GM19452 (cell line): Measurements from ENCODE around the gene OSER1.
"Not testable (repeated sequence)": the region's sequence is repeated elsewhere in the genome, so short reads cannot be mapped to it uniquely, and the experiment has no call there.

Source experiments
- ATAC-seq: cut with Tn5 transposase; IDR thresholded peaks from one replicate; pipeline ENCODE4 v1.9.1; 2021; ENCODE audit not compliant: unreplicated experiment

The OSER1 gene

DNA sequence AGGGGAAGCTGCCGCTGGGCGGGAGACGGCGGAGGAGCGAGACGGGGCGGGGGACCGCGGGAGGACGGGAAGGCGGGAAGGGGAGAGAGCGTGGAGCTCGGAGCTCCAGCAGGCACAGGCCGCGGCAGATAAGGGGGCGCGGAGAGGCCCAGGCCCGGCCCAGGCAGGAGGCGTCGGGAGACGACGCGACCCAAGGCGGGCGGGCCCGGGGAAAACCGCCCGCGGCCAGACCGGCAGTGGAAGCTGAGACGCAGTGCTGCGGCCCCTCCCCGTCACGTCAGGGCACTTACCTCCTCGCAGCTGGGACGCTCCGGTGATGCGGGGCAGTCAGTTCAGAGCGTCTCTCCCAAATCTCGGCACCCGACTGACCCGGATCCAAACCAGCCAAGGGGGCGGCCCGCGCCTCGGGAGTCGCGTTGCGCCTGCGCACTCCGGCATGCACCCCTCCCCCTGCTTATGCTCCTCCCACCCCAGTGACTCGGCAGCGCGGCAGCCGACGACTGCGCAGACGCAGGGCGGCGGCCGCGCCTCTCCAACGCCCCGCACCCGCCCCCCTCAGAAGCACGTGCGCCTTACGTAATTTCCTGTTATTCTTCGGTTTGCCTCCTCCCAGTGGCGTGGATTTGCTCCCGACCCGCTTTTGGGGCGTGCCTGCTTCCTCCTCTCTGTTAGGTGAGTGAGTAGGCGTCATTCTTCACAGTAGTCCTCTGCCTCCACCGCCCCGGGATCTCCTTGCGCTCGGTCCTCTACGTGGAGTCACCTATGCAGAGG lies at the start of gene OSER1:
Gene OSER1 (minus strand): TSS at position 366 of the 771 bp plus-strand sequence. CDS start 3,814 bp downstream, outside the sequence.
- ATAC-seq: peak; percentile 84

GRCh38 chr20:44258226-44258890 lies 47.8 kb upstream of the OSER1 start:
- no peak for ATAC-seq

GRCh38 chr20:44256961-44257360 lies 46.4 kb upstream of the OSER1 start:
- ATAC-seq: no peak

DNA sequence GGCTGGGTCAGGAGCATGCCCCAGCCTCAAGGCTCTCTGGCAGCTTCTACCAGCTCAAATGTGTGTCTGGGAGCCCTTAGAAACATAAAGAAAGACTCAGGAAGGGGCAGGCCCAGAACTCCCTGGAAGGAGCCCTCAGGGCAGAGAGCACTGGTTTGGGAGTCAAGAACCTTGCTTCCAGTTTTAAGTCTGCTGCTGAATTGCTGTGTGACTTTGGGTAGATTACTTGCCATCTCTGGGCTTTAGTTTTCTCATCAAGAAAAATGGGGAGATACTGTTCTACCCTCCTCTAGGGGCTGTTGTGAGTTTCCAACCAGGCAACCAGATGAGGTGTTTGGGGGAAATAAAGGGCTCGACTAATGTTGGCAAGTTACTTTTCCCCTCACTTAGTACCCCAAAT lies 45.4 kb upstream of the OSER1 start:
- no peak for ATAC-seq

GRCh38 chr20:44254073-44254472 lies 43.5 kb upstream of the OSER1 start:
- no peak for ATAC-seq

- no peak for ATAC-seq
These were observed 43.0 kb upstream of the OSER1 start for GRCh38 chr20:44253528-44253927.

DNA sequence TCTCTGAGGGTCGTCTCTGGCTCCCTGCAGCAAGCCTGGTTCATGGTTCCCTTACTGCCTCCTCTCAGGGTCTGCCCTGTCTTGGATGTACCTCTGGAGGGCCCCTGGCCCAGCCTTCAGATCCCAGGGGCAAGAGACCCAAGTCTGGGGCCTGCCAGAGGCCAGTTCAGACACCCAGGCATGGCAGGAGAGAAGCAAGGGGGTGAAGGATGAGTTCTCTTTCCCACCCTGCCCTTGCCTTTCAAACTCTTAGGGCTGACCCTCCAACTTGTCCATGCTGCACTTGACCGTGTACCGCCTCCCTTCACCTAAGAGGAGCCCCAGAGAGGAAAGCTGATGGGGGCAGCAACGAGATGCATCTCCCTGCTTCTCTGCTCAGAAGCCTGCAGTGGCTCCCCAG lies 40.7 kb upstream of the OSER1 start:
- no peak for ATAC-seq

GRCh38 chr20:44248410-44248759 lies 37.8 kb upstream of the OSER1 start:
- ATAC-seq: no peak

DNA sequence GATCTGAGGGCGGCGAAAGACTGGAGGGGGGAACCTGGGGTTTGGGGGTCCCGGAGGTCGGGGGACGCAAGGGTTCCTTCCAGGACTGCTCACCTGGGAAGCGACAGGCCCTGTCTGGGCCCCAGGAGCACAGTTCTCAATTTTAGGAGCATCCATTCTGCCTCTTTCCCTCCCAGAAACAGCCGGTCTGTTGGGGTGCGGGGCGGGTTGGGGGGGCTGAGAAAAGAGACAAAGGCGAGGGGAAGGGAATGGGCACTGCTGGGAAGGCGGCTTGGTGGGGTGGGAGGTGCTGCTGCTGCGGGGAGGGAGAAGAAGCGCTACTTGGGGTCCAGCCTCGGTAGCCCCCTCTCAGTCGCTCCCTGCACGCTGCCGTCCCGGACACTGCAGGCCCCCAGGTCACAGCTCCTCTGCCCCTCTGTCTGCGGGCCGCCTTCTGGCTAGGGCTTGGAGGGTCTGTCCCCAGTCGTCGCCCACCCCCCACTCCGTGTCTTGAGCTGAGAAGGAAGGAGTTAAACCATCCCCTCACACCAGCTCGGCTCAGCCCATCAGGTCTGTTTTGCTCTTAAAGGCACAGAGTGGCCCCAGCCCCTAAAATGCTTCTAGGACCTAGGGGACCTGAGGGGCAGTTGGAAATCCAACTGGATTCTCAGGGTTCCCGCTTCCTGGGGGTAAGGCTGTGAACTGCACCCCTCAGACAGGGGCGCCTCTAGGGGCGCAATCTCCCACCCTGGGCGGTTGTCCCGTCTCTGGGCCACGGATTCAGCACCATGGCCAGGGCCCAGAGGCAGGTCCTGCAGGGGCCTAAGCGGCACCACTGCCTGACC lies 37.2 kb upstream of the OSER1 start:
- no peak for ATAC-seq

- no peak for ATAC-seq
These were observed 36.6 kb upstream of the OSER1 start, which contains the start of gene GDAP1L1 for GRCh38 chr20:44247131-44247571. GDAP1L1 (plus strand) TSS chr20:44247308; CDS start chr20:44247335, 27 bp downstream.

DNA sequence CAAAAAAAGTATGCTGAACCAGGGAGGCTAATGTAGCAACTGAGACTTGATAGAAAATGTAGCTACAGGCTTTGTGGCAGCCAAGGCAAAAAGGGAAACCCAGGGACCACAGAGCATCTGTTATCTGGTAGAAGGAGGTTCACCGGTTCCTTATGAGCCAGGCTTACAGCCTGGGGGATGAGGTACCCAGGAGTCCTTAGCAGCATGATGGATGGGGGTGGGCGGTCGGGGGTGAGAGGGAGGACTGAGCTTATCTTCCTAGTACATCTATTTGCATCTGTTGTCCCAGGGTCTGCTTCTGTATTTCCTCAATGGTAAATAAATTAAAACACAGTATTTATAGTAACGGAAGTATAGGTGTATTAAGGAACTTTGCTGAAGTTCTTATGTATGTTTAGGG lies 35.4 kb upstream of the OSER1 start:
- ATAC-seq: no peak

DNA sequence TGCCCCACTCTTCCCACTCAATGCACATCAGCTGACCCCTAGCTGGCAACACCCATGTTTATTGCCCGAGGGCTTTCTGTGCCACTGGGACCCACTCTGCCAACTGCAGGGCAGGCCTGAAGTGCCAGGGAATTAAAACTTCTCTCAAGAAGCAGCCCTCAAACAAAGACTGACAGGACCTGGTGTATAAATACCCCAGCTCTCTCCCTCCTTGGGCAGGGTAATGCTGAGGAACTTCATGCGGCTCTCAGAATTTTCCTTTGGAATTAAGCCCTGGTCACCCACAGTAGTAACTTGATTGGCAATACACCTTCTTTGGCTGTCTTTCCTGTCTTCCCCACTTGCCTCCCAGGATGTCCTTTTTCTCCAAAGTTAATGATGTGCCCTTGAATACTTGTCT lies 31.2 kb upstream of the OSER1 start:
- no peak for ATAC-seq

GRCh38 chr20:44236840-44237239 lies 26.3 kb upstream of the OSER1 start:
- ATAC-seq: not testable (repeated sequence)

GRCh38 chr20:44235702-44236101 lies 25.1 kb upstream of the OSER1 start:
- no peak for ATAC-seq

DNA sequence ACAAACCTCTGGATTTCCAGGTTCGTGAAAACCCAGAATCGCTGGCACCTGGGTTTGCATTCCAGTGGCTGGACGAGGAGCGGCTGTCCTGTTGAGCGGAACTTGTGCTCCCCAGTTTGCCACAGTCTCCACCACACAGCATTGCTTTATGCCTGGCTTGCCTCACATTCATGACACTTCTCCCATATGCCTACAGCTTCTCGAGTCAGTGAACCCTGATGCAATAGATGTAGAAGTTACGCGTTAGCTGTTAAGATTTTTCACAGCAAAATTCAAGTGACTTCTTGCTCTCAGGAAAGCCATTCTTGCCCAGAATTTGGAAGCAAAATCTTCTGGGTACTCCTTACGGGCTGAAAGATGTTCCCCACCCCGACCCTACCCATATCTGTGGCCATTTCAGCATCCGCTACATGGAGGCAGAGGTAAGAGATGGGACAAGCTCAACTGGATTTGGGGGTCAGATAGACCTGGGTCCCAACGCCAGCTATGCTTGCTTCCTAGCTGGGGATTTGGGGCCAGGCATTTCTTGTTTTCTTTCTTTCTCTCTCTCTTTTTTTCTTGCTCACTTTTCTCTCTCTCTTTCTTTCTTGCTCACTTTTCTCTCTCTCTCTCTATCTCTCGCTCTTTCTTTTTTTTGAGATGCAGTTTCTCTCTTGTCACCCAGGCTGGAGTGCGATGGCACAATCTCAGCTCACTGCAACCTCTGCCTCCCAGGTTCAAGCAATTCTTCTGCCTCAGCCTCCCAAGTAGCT lies 24.2 kb upstream of the OSER1 start:
- no peak for ATAC-seq

DNA sequence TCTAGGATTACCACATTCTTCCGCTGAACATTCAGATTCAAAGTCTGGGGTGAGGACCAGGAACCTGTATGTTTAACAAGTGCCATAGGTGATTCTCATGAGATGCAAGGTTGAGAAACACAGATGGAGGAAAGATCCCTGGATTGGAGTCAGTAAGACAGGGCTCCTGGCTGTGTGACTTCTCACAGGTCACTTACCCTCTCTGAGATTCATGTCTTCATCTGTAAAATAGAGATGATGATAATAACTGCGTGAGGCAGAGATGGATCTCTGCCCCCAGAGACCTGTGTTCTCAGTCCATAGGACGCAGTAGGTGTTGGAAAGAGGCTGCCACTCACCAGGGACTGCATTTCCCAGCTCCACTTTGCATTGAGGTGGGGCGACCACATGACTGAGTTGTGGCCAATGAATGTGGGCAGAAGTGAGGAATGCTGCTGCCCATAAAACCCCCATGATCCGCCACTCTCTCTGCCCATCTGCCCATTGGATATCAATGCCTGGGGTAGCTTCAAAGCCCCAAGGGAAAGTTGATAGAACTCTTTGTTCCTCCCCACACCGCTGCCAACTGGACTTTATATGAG lies 23.0 kb upstream of the OSER1 start:
- ATAC-seq: no peak

DNA sequence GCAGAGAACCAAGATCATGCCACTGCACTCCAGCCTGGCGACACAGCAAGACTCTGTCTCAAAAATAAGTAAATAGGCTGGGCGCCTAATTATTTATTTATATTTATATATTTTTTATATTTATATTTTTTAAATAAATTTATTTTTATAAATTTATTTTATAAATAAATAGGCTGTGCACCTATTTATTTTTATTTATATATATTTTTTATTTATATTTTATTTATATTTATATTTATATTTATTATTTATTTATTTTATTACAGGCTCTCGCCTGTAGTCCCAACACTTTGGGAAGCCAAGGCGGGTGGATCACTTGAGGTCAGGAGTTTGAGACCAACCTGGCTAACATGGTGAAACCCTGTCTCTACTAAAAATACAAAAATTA lies 21.9 kb upstream of the OSER1 start:
- ATAC-seq: not testable (repeated sequence)

DNA sequence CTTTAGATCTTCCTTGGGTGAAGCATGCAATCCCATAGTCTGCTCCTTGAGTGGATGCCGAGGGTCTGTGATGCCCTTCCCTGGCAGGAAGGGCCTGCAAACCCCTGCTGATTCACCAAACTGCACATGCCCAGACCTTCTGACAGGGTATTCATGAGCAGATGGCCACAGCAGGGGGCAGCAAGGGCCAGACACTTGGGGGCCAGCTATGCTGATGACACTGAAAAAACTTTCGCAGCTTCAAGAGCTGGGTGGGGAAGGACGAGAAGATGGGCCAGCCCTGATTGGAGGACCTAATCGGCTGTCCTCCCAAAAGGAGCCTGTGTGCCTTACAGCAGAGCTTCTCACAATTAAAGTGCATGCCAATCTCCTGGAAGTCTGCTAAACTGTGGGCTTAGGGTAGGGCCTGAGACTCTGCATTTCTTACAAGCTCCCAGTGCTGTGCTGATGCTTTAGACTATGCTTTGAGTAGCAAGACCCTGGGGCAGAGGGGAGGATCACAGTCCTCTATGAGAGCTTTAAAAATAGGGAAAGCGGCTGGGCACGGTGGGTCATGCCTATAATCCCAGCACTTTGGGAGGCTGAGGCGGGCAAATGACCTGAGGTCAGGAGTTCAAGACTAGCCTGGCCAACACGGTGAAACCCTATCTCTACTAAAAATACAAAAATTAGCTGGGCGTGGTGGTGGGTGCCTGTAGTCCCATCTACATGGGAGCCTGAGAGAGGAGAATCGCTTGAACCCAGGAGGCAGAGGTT lies 21.3 kb upstream of the OSER1 start:
- ATAC-seq: no peak

GRCh38 chr20:44231193-44231592 lies 20.6 kb upstream of the OSER1 start:
- no peak for ATAC-seq
